Breast epithelium (tissue), 4 donors: ENCODE data around the gene GLI2. TPM values are rescaled to one million over a fixed set of nuclear protein-coding genes. Genes with fewer than 3 reads are reported as not detected.

Experiments
- DNase-seq, 2 donors: peaks; one replicate each; pipeline ENCODE4 v3.0.0-alpha.2; 2019; ENCODE audit warnings: low spot score in 2 of 2
- H3K27ac ChIP-seq, 2 donors: fragments of 200-600 bp; sonication (generic) in 1 of 2; one replicate each; pipeline ENCODE4 v1.5.1; 2016 to 2019; ENCODE audit warnings: mild to moderate bottlenecking in 1 of 2
- H3K27me3 ChIP-seq, 2 donors: fragments of 200-600 bp; sonication (generic) in 1 of 2; one replicate each; pipeline versions ENCODE4 v1.5.1 to v1.6.0; 2017 to 2019; ENCODE audit warnings: control low read depth in 1 of 2, mild to moderate bottlenecking in 1 of 2
- H3K36me3 ChIP-seq: fragments of 200-600 bp; one replicate; pipeline ENCODE4 v1.5.1; 2019
- H3K4me1 ChIP-seq, 2 donors: fragments of 200-600 bp; sonication (generic); one replicate each; pipeline ENCODE4 v1.5.1; 2016 to 2019; ENCODE audit warnings: control low read depth in 1 of 2
- H3K4me3 ChIP-seq, 3 donors: fragments of 200-600 bp; sonication (generic); 1 replicate in 2 of 3; 2 replicates in 1 of 3; pipeline ENCODE4 v1.5.1; 2016 to 2019; ENCODE audit warnings: mild to moderate bottlenecking in 3 of 3, moderate library complexity in 2 of 3
- H3K9me3 ChIP-seq, 2 donors: fragments of 200-600 bp; sonication (generic) in 1 of 2; one replicate each; pipeline ENCODE4 v1.5.1; 2016 to 2019; ENCODE audit warnings: control low read depth in 1 of 2
- POLR2A ChIP-seq: fragments of 450-650 bp; IDR thresholded peaks from one replicate; pipeline ENCODE4 v1.6.1; 2016; ENCODE audit warnings: antibody characterized with exemption, mild to moderate bottlenecking, moderate library complexity
- POLR2AphosphoS5 ChIP-seq, 3 donors: sonication (generic); formaldehyde crosslinking; IDR thresholded peaks; one replicate each; pipeline ENCODE4 v1.6.1; 2017; ENCODE audit warnings: antibody characterized with exemption in 3 of 3
- intact Hi-C: fragments of 100-400 bp; cut with DNase I; formaldehyde crosslinking; loops from one replicate; pipeline ENCODE4 v1.15.1; 2023; ENCODE audit warnings: low total_unique reads
- total RNA-seq, 3 donors: library from RNA; depleted of rRNA; stranded (reverse); fragments of >200 nt; gene quantifications; one replicate each; pipeline ENCODE4 v1.1.0, GENCODE V29; 2016
- TF ChIP-seq, protein P1 (sequence below), 3 donors: fragments of 450-650 bp; IDR thresholded peaks; one replicate each; pipeline ENCODE4 v1.5.1; 2016 to 2017; ENCODE audit warnings: antibody characterized with exemption in 3 of 3, mild to moderate bottlenecking in 3 of 3, moderate library complexity in 3 of 3

The GLI2 gene
- total RNA-seq, 3 donors from 2014 or later, result 0.96 to 3.6 (median 1.0) TPM

DNA sequence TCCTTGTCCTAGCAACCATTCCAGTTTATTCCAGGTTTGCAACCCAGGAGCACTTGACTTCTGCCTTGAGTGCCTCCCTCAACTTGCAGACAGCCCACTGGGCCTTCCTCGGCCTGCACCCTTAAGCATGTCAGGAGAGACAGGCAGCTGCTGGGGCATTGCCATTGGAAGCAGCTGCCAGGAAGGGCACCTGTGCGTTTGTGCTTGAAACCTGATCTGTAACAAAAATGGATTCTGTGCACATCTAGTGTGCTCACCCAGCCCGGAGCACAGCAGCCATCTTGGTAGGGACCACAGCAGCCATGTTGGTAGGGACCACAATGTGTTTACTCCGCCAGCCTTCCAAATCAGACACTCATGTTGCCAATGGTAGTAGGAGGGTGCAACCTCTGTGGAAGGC lies 44.3 kb upstream of the GLI2 start:
- DNase-seq, result no peak
- Histone ChIP-seq H3K4me3 (no peak overlapping the region), H3K27ac (no peak overlapping the region), H3K4me1 (no peaks in the 10 kb centered on the region), H3K27me3 (peaks cover 0 to 11% of the 10 kb centered on the region in 2 donors), H3K9me3 (no peaks in the 10 kb centered on the region), H3K36me3 (no peaks in the 10 kb centered on the region)
- intact Hi-C loops, result loop anchor here (5.0 kb wide), 1 partner anchor 386 kb away; no protein-coding TSS in a partner anchor
- TF ChIP-seq POLR2AphosphoS5 (IDR thresholded peaks at IDR 0.05) (no peak), POLR2A (no peak)
- TF ChIP-seq, protein P1, sequence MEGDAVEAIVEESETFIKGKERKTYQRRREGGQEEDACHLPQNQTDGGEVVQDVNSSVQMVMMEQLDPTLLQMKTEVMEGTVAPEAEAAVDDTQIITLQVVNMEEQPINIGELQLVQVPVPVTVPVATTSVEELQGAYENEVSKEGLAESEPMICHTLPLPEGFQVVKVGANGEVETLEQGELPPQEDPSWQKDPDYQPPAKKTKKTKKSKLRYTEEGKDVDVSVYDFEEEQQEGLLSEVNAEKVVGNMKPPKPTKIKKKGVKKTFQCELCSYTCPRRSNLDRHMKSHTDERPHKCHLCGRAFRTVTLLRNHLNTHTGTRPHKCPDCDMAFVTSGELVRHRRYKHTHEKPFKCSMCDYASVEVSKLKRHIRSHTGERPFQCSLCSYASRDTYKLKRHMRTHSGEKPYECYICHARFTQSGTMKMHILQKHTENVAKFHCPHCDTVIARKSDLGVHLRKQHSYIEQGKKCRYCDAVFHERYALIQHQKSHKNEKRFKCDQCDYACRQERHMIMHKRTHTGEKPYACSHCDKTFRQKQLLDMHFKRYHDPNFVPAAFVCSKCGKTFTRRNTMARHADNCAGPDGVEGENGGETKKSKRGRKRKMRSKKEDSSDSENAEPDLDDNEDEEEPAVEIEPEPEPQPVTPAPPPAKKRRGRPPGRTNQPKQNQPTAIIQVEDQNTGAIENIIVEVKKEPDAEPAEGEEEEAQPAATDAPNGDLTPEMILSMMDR (IDR thresholded peaks at IDR 0.05), result no peak

DNA sequence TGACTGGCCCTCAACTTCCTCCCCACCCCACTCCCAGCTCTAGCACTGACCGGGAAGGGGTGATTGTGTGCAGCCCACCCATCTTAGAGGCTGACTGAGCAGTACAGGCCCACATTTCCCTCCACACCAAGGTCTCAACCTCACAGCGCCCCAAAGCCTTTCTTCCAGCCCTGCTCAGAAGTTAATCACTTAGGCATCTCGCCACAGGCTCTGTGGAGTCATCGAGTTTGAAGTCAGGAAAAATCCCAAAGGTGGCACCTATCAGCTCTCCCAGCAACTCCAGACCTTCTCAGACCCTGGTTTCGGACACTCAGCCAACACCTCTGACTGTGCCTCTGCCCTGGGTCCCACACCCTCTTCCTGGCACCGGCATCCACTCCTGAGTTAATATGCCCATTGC lies 43.0 kb upstream of the GLI2 start:
- Histone ChIP-seq H3K27me3 (peaks cover 0 to 13% of the 10 kb centered on the region in 2 donors), H3K4me3 (no peak overlapping the region), H3K27ac (no peak overlapping the region), H3K36me3 (no peaks in the 10 kb centered on the region), H3K9me3 (no peaks in the 10 kb centered on the region), H3K4me1 (no peaks in the 10 kb centered on the region)
- DNase-seq, result no peak
- TF ChIP-seq POLR2A (no peak), POLR2AphosphoS5 (IDR thresholded peaks at IDR 0.05) (no peak)
- TF ChIP-seq, protein P1 (IDR thresholded peaks at IDR 0.05), result no peak
- intact Hi-C loops, result loop anchor here (5.0 kb wide), 1 partner anchor 385 kb away; no protein-coding TSS in a partner anchor

DNA sequence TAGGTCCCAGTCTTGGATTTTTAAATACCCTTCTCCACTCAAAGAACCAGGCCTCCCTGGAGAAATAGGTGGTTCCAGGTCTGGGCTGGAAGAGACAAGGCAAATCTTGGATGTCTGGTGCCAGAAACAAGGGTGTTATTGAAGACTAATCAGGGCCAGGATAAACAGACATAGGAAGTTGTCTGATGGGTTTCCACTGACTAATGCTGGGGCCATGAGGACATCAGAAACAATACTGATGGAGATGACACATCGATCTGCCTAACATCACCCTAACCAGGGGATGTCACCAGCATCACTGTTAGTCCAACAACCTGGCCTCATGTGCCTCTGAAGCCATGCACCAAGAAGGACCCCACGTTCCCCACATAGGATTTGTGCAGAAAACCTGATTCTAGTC lies 42.5 kb upstream of the GLI2 start:
- Histone ChIP-seq H3K36me3 (no peaks in the 10 kb centered on the region), H3K27ac (no peak overlapping the region), H3K9me3 (no peaks in the 10 kb centered on the region), H3K4me3 (no peak overlapping the region), H3K27me3 (peaks cover 0 to 13% of the 10 kb centered on the region in 2 donors), H3K4me1 (no peaks in the 10 kb centered on the region)
- TF ChIP-seq POLR2A (no peak), POLR2AphosphoS5 (IDR thresholded peaks at IDR 0.05) (no peak)
- TF ChIP-seq, protein P1 (IDR thresholded peaks at IDR 0.05), result no peak
- DNase-seq, result no peak
- intact Hi-C loops, result loop anchor here (5.0 kb wide), 1 partner anchor 384 kb away; no protein-coding TSS in a partner anchor

DNA sequence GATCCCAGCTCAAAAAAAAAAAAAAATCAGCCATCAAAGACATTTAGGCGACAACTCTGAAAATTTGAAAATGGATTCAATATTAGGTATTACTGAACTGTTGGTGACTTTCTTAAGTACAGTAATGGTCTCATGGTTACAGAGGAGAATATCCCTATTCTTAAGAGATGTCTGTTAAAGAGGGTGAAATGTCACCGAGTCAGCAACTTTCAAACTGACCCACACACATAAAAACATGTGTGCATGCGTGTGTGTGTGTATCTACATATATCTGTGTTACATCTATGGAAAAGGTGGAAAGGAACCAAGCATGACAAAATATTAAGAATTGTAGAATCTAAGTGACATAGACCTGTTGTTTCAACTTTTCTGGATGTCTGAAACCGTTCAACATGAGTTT lies 41.6 kb upstream of the GLI2 start:
- intact Hi-C loops, result loop anchor here (5.0 kb wide), 1 partner anchor 383 kb away; no protein-coding TSS in a partner anchor
- H3K27me3 ChIP-seq, result peaks cover 0 to 13% of the 10 kb centered on the region in 2 donors

DNA sequence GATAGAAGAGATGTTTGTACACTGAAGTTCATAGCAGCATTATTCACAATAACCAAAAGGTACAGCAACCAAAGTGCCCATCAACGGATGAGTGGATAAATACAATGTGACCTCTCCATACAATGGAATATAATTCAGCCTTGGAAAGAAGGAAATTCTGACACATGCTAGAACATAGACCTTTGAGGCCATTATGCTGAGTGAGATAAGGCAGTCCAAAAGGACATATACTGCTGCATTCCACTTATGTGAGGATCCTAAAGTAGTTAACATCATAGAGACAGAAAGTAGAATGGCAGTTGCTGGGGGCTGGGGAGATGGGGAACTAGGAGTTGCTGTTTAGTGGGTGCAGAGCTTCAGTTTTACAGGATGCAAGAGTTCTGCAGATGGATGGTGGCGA lies 38.2 kb upstream of the GLI2 start:
- Histone ChIP-seq H3K27ac (no peak overlapping the region), H3K4me3 (no peak overlapping the region), H3K27me3 (peaks cover 0 to 13% of the 10 kb centered on the region in 2 donors), H3K4me1 (no peaks in the 10 kb centered on the region), H3K36me3 (no peaks in the 10 kb centered on the region), H3K9me3 (no peaks in the 10 kb centered on the region)
- intact Hi-C loops, result no loop called here
- TF ChIP-seq POLR2A, result no peak
- TF ChIP-seq, protein P1 (IDR thresholded peaks at IDR 0.05), result no peak
- no peak for TF ChIP-seq POLR2AphosphoS5 (IDR thresholded peaks at IDR 0.05)
- DNase-seq, result no peak

More for the DNA sequence above, 41.6 kb upstream of the GLI2 start:
- Histone ChIP-seq H3K27ac (no peak overlapping the region), H3K36me3 (no peaks in the 10 kb centered on the region), H3K4me3 (no peak overlapping the region), H3K4me1 (no peaks in the 10 kb centered on the region), H3K9me3 (no peaks in the 10 kb centered on the region)
- DNase-seq, result no peak
- TF ChIP-seq POLR2AphosphoS5 (IDR thresholded peaks at IDR 0.05) (no peak), POLR2A (no peak)
- TF ChIP-seq, protein P1 (IDR thresholded peaks at IDR 0.05), result no peak
